Esophagus squamous epithelium (tissue), 5 donors: Measurements from ENCODE around the gene GRIK1. TPM values are rescaled to one million over a fixed set of nuclear protein-coding genes. Genes with fewer than 3 reads are reported as not detected.

Experiments
- DNase-seq: peaks from one replicate; lab custom pipeline; 2025; lab: John Stamatoyannopoulos, UW
- H3K27ac ChIP-seq, 4 donors: fragments of 200-600 bp; sonication (generic); one replicate each; pipeline ENCODE4 v1.5.1; 2016 to 2019; ENCODE audit warnings: mild to moderate bottlenecking in 1 of 4
- H3K27me3 ChIP-seq, 4 donors: fragments of 200-600 bp; sonication (generic); 1 replicate in 3 of 4; 2 replicates in 1 of 4; pipeline versions ENCODE4 v1.5.1 to v1.6.0; 2017 to 2021; ENCODE audit warnings: antibody characterized with exemption in 1 of 4
- H3K36me3 ChIP-seq, 3 donors: fragments of 200-600 bp; sonication (generic); one replicate each; pipeline ENCODE4 v1.5.1; 2016 to 2019
- H3K4me1 ChIP-seq, 3 donors: fragments of 200-600 bp; sonication (generic); one replicate each; pipeline ENCODE4 v1.5.1; 2017 to 2019
- H3K4me3 ChIP-seq, 4 donors: fragments of 200-600 bp; sonication (generic); 1 replicate in 3 of 4; 2 replicates in 1 of 4; pipeline ENCODE4 v1.5.1; 2016 to 2019; ENCODE audit warnings: mild to moderate bottlenecking in 2 of 4, moderate library complexity in 1 of 4
- H3K9me3 ChIP-seq, 3 donors: fragments of 200-600 bp; sonication (generic); one replicate each; pipeline ENCODE4 v1.5.1; 2016 to 2019
- CTCF ChIP-seq, 6 experiments: fragments of 450-650 bp in 4 of 6; fragments of 200-600 bp in 2 of 6; sonication (generic) in 2 of 6; IDR thresholded peaks; one replicate each; pipeline ENCODE4 v1.5.1; 2016 to 2019; ENCODE audit warnings: antibody characterized with exemption in 6 of 6, mild to moderate bottlenecking in 4 of 6, moderate library complexity in 4 of 6
- POLR2A ChIP-seq, 4 donors: fragments of 450-650 bp; IDR thresholded peaks; one replicate each; pipeline ENCODE4 v1.6.1; 2017; ENCODE audit warnings: antibody characterized with exemption in 4 of 4, mild to moderate bottlenecking in 4 of 4, moderate library complexity in 3 of 4
- WGBS, 2 donors: methylation state at CpG; one replicate each; pipeline ENCODE4 v1.1.5; 2018; 5-methylcytosine and 5-hydroxymethylcytosine counted together
- intact Hi-C: fragments of 100-400 bp; cut with DNase I; formaldehyde crosslinking; loops from one replicate; pipeline ENCODE4 v1.15.0; 2022
- total RNA-seq, 4 donors: library from RNA; depleted of rRNA; stranded (reverse); fragments of >200 nt; gene quantifications; one replicate each; pipeline ENCODE4 v1.1.0, GENCODE V29; 2016
- donor health status: DM: yes; HTN: yes; CAD: no.

GRIK1 gene
- total RNA-seq, 4 donors from 2014 or later, result 0.19 TPM; not detected in 3

GRCh38 chr21:29557931-29558725, 381.7 kb downstream of the GRIK1 start:
- H3K4me1 ChIP-seq, result no peaks in the 10 kb centered on the region
- H3K27me3 ChIP-seq, result no peaks in the 10 kb centered on the region
- H3K36me3 ChIP-seq, result no peaks in the 10 kb centered on the region
- DNase-seq, result no peak
- no peak overlapping the region for H3K4me3 ChIP-seq
- H3K9me3 ChIP-seq, result no peaks in the 10 kb centered on the region
- no peak for TF ChIP-seq CTCF (IDR thresholded peaks at IDR 0.05)
- no peak overlapping the region for H3K27ac ChIP-seq
- 100% methylated on average over 1 of the region's 1 CpG for WGBS, 2 donors
- intact Hi-C loops, result no loop called here

GRCh38 chr21:29557200-29557599, 382.6 kb downstream of the GRIK1 start:
- H3K4me3 ChIP-seq, result no peak overlapping the region
- TF ChIP-seq POLR2A (IDR thresholded peaks at IDR 0.05), result no peak
- TF ChIP-seq CTCF (IDR thresholded peaks at IDR 0.05), result no peak
- H3K9me3 ChIP-seq, result no peaks in the 10 kb centered on the region
- no peak for DNase-seq
- no peak overlapping the region for H3K27ac ChIP-seq
- intact Hi-C loops, result no loop called here
- no peaks in the 10 kb centered on the region for H3K36me3 ChIP-seq
- no peaks in the 10 kb centered on the region for H3K27me3 ChIP-seq
- H3K4me1 ChIP-seq, result peaks cover 0 to 3% (median 0%) of the 10 kb centered on the region in 3 donors
- 56 to 61% methylated on average over 1 of the region's 1 CpG for WGBS, 2 donors

GRCh38 chr21:29555601-29556000, 384.2 kb downstream of the GRIK1 start:
- Histone ChIP-seq H3K27me3 (no peaks in the 10 kb centered on the region), H3K27ac (no peak overlapping the region), H3K9me3 (no peaks in the 10 kb centered on the region), H3K4me1 (peaks cover 0 to 6% (median 0%) of the 10 kb centered on the region in 3 donors), H3K36me3 (no peaks in the 10 kb centered on the region), H3K4me3 (no peak overlapping the region)
- DNase-seq, result no peak
- TF ChIP-seq CTCF (IDR thresholded peaks at IDR 0.05), result no peak
- WGBS, 2 donors, result 45 to 65% methylated on average over 2 of the region's 2 CpGs
- intact Hi-C loops, result no loop called here

GRCh38 chr21:29550205-29550604, 389.6 kb downstream of the GRIK1 start:
- 63 to 86% methylated on average over 2 of the region's 2 CpGs for WGBS, 2 donors
- H3K4me1 ChIP-seq, result peaks cover 0 to 6% (median 0%) of the 10 kb centered on the region in 3 donors
- TF ChIP-seq CTCF (IDR thresholded peaks at IDR 0.05) (no peak), POLR2A (IDR thresholded peaks at IDR 0.05) (no peak)
- H3K4me3 ChIP-seq, result no peak overlapping the region
- H3K27me3 ChIP-seq, result no peaks in the 10 kb centered on the region
- H3K9me3 ChIP-seq, result no peaks in the 10 kb centered on the region
- no peaks in the 10 kb centered on the region for H3K36me3 ChIP-seq
- H3K27ac ChIP-seq, result no peak overlapping the region
- intact Hi-C loops, result no loop called here
- DNase-seq, result no peak

- Histone ChIP-seq H3K4me1 (peaks cover 0 to 6% (median 0%) of the 10 kb centered on the region in 3 donors), H3K9me3 (no peaks in the 10 kb centered on the region), H3K27ac (no peak overlapping the region), H3K36me3 (no peaks in the 10 kb centered on the region), H3K27me3 (no peaks in the 10 kb centered on the region), H3K4me3 (no peak overlapping the region)
- no peak for DNase-seq
- intact Hi-C loops, result no loop called here
- TF ChIP-seq CTCF (IDR thresholded peaks at IDR 0.05), result no peak
- TF ChIP-seq POLR2A (IDR thresholded peaks at IDR 0.05), result no peak
- 96 to 98% methylated on average over 7 to 9 of the region's 9 CpGs for WGBS, 2 donors
Measured at GRCh38 chr21:29549614-29550013, 390.2 kb downstream of the GRIK1 start.
